MCF 10A (cell line): ENCODE measurements around the gene DHX38. TPM values are rescaled to one million over a fixed set of nuclear protein-coding genes. Genes with fewer than 3 reads are reported as not detected.
A peak's percentile ranks its signal among the peaks of the same experiment; 100 is the strongest.

Source experiments
- BruUV-seq: library from RNA; stranded (reverse); fragments of 400-500 nt; replicated peaks from 2 replicates; lab custom pipeline; 2021; lab: Mats Ljungman, UMichigan
- CTCF ChIA-PET: fragments of 300-600 bp; sonication (Branson Sonifier 250); formaldehyde crosslinking; extraction: SDS; loops from one replicate; lab custom pipeline; 2021; ENCODE audit warnings: antibody characterized with exemption, inconsistent platforms; lab: Yijun Ruan, JAX
- POLR2A ChIA-PET: fragments of 300-600, 350-650 bp; sonication (Branson Sonifier 250); formaldehyde crosslinking; extraction: SDS; loops from one replicate; lab custom pipeline; 2020; ENCODE audit warnings: antibody characterized with exemption, inconsistent platforms; lab: Yijun Ruan, JAX
- DNase-seq: peaks from one replicate; pipeline ENCODE4 v3.0.0-alpha.2; 2018; ENCODE audit not compliant: unreplicated experiment
- H3K27ac Mint-ChIP-seq: one replicate; pipeline ENCODE4 v1.8.0; 2022; ENCODE audit warnings: mild to moderate bottlenecking, low read depth, mixed read lengths; ENCODE audit not compliant: unreplicated experiment
- H3K27me3 Mint-ChIP-seq: one replicate; pipeline ENCODE4 v1.8.0; 2022; ENCODE audit warnings: mixed read lengths; ENCODE audit not compliant: insufficient read depth, unreplicated experiment
- H3K36me3 Mint-ChIP-seq: one replicate; pipeline ENCODE4 v1.8.0; 2022; ENCODE audit warnings: mild to moderate bottlenecking, moderate library complexity, mixed read lengths; ENCODE audit not compliant: insufficient read depth, unreplicated experiment
- H3K4me1 Mint-ChIP-seq: one replicate; pipeline ENCODE4 v1.8.0; 2022; ENCODE audit warnings: mixed read lengths; ENCODE audit not compliant: insufficient read depth, unreplicated experiment
- H3K4me3 Mint-ChIP-seq: one replicate; pipeline ENCODE4 v1.8.0; 2022; ENCODE audit warnings: mild to moderate bottlenecking, moderate library complexity, mixed read lengths; ENCODE audit not compliant: unreplicated experiment
- H3K9me3 Mint-ChIP-seq: one replicate; pipeline ENCODE4 v1.8.0; 2022; ENCODE audit warnings: mixed read lengths; ENCODE audit not compliant: unreplicated experiment
- CTCF ChIP-seq: fragments of 200-600 bp; IDR thresholded peaks from one replicate; pipeline ENCODE4 v1.8.0; 2022; ENCODE audit warnings: antibody characterized with exemption, mild to moderate bottlenecking; ENCODE audit not compliant: unreplicated experiment
- intact Hi-C: fragments of 100-400 bp; cut with micrococcal nuclease; formaldehyde crosslinking; loops from 2 replicates; pipeline ENCODE4 v1.14.1; 2022
- total RNA-seq: library from RNA; stranded (reverse); gene quantifications from 2 replicates; pipeline ENCODE4 v1.2.3, GENCODE V29; 2022

Gene DHX38
- total RNA-seq, 1 experiment from 2014 or later, result 65.2 TPM

- peaks cover 65% of the 10 kb centered on the region for H3K36me3 Mint-ChIP-seq
- no peaks in the 10 kb centered on the region for H3K9me3 Mint-ChIP-seq
- H3K4me3 Mint-ChIP-seq, result no peak overlapping the region
- H3K4me1 Mint-ChIP-seq, result no peaks in the 10 kb centered on the region
- TF ChIP-seq CTCF, result no peak
- DNase-seq, result no peak
- CTCF ChIA-PET, result interaction anchor here (1.2 to 2.5 kb wide), 2 partner anchors 12 to 13 kb away, joined by 4 to 16 read pairs; no protein-coding TSS in a partner anchor
- intact Hi-C loops, result no loop called here
- no peaks in the 10 kb centered on the region for H3K27me3 Mint-ChIP-seq
- POLR2A ChIA-PET, result interaction anchor here (0.6 kb wide), 1 partner anchor 25 kb away, joined by 3 read pairs; no protein-coding TSS in a partner anchor
- BruUV-seq, result no TSS peak
- no peak overlapping the region for H3K27ac Mint-ChIP-seq
Observed at GRCh38 chr16:72111657-72112451, 18.2 kb downstream of the DHX38 start.

DNA sequence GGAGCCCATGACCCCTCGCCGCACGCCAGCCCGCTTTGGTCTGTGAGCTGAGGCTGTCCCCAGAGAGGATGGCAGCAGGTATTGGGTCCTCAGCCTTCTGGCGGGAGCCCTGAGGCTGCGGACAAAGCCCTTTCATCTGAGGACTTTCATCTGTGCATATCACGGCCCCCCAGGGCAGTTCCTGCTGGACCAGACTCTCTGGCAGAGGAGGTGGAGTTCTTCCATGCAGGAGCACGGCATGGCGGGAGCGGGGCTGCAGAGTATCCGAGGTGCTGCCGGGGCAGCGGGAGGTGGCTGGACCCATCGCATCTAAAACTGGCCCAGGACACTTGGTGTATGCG lies 18.8 kb downstream of the DHX38 start:
- H3K4me3 Mint-ChIP-seq, result no peak overlapping the region
- BruUV-seq, result TSS peak; percentile 58
- no peaks in the 10 kb centered on the region for H3K9me3 Mint-ChIP-seq
- TF ChIP-seq CTCF, result no peak
- peaks cover 60% of the 10 kb centered on the region for H3K36me3 Mint-ChIP-seq
- H3K27ac Mint-ChIP-seq, result no peak overlapping the region
- DNase-seq, result no peak
- H3K4me1 Mint-ChIP-seq, result no peaks in the 10 kb centered on the region
- intact Hi-C loops, result no loop called here
- no peaks in the 10 kb centered on the region for H3K27me3 Mint-ChIP-seq
- CTCF ChIA-PET, result interaction anchor here (1.2 kb wide), 1 partner anchor 13 kb away, joined by 4 read pairs; no protein-coding TSS in a partner anchor
- POLR2A ChIA-PET, result no interaction called here

DNA sequence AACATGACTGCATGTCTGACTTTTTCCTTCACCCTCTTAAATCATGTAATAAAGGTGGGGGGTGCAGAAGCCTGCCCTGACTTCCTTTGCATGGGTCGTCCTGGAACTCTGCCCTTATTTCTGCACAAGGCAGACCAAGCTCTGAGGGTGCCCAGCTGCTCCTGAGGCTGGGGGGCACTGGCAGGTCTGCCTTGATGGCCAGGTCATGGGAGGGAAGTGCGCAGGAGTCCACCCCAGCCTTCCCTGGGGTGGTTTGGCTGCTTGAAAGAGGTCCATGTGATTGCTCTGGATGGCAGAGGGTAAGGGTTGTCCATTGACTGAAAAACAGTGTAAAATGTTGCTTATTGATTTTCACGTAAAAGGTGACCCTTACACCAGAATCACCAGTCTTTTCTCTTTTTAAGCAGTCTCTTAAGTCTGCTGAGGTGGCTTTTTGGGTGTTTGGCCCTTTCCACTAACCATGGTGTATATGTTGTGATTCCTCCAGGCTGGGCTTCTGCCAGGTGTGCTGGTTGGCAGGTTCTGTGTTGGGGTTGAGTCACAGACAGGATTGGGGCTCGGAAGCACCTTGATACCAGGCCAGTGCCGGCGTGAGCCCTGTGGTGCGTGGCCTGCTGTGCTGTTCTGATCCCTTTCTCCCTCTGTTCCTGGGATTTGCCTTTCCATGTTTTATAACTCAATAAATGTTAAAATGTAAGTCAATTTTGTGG lies 19.4 kb downstream of the DHX38 start:
- no TSS peak for BruUV-seq
- H3K9me3 Mint-ChIP-seq, result no peaks in the 10 kb centered on the region
- DNase-seq, result peak; percentile 23
- POLR2A ChIA-PET, result no interaction called here
- no peaks in the 10 kb centered on the region for H3K27me3 Mint-ChIP-seq
- H3K36me3 Mint-ChIP-seq, result peaks cover 53% of the 10 kb centered on the region
- no peak overlapping the region for H3K27ac Mint-ChIP-seq
- H3K4me3 Mint-ChIP-seq, result no peak overlapping the region
- intact Hi-C loops, result no loop called here
- H3K4me1 Mint-ChIP-seq, result no peaks in the 10 kb centered on the region
- TF ChIP-seq CTCF, result no peak
- CTCF ChIA-PET, result interaction anchor here (4.3 kb wide), 1 partner anchor 12 kb away, joined by 22 read pairs; no protein-coding TSS in a partner anchor

- no peaks in the 10 kb centered on the region for H3K27me3 Mint-ChIP-seq
Observed at GRCh38 chr16:72113616-72113945, 19.9 kb downstream of the DHX38 start.

More at GRCh38 chr16:72113616-72113945, 19.9 kb downstream of the DHX38 start:
- ChIA-PET CTCF (interaction anchor here (4.3 kb wide), 1 partner anchor 11 kb away, joined by 22 read pairs; no protein-coding TSS in a partner anchor), POLR2A (interaction anchor here (1.1 kb wide), 1 partner anchor 20 kb away, joined by 4 read pairs; the partner anchor contains the start of genes DHX38 and TXNL4B)
- BruUV-seq, result no TSS peak
- intact Hi-C loops, result no loop called here
- H3K4me3 Mint-ChIP-seq, result no peak overlapping the region
- no peaks in the 10 kb centered on the region for H3K4me1 Mint-ChIP-seq
- no peak for TF ChIP-seq CTCF
- no peak overlapping the region for H3K27ac Mint-ChIP-seq
- no peaks in the 10 kb centered on the region for H3K9me3 Mint-ChIP-seq
- DNase-seq, result no peak
- peaks cover 48% of the 10 kb centered on the region for H3K36me3 Mint-ChIP-seq
